HFF-Myc (cell line): Measurements from ENCODE around the gene POFUT2.

ENCODE experiments used
- DNase-seq: peaks from one replicate; pipeline ENCODE4 v3.0.0-alpha.2; 2011; ENCODE audit warnings: low read depth; ENCODE audit errors: extremely low read depth
- H3K4me3 ChIP-seq: replicated peaks from 2 replicates; pipeline ENCODE4 v1.5.1; 2011; ENCODE audit warnings: low read depth, mild to moderate bottlenecking, control low read depth, low read length
- CTCF ChIP-seq: IDR thresholded peaks from 2 replicates; pipeline ENCODE4 v1.5.1; 2012; ENCODE audit warnings: mild to moderate bottlenecking, low read depth, low read length, control low read depth; ENCODE audit errors: missing control alignments

The POFUT2 gene

DNA sequence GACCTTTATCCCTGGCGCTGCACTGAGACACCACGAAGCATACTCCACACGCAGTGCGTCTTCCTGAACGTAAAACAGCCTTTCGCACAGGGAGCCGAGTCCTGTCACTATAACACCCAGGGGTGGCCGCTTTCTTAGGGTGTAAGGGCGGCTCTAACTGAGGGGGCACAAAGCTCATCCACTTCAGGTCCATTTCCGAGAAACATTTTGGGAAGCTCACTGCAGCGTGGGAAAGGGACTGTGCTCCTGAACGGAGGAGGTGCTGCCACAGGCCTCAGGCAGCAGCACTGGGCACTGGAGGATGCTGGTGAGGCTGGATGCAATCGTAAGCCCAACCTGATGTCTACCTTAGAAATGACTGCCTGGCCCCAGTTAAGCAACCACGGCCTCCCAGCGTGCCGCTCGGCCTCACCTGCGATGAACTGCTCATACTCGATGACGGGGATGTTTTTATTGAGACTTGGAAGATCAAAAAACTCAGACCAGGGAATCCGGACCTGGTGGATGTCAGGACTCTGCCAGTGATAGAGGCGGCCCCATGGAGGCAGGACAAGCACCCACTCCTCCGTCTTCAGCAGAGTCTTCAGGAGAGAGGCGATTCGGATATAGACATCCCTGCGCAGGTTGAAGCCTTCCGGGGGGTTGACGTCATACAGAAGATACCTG is 2.3 kb downstream of the POFUT2 start:
- no peak for DNase-seq
- no peak overlapping the region for H3K4me3 ChIP-seq
- no peak for TF ChIP-seq CTCF

DNA sequence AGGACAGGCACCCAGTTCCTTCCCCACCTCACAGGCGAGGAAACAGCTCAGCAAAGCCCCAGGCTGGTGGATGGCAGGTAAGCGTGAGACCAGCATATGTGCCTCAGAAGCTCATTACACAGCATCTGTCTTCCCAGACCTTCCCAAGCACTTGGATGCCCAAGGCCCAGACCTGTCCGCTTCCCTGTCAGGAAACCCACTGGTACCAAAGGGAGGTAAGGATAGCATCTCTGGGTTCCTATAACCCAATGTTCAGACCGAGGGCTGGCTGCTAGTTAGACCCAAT is 3.3 kb downstream of the POFUT2 start:
- no peak for TF ChIP-seq CTCF
- no peak overlapping the region for H3K4me3 ChIP-seq
- no peak for DNase-seq

DNA sequence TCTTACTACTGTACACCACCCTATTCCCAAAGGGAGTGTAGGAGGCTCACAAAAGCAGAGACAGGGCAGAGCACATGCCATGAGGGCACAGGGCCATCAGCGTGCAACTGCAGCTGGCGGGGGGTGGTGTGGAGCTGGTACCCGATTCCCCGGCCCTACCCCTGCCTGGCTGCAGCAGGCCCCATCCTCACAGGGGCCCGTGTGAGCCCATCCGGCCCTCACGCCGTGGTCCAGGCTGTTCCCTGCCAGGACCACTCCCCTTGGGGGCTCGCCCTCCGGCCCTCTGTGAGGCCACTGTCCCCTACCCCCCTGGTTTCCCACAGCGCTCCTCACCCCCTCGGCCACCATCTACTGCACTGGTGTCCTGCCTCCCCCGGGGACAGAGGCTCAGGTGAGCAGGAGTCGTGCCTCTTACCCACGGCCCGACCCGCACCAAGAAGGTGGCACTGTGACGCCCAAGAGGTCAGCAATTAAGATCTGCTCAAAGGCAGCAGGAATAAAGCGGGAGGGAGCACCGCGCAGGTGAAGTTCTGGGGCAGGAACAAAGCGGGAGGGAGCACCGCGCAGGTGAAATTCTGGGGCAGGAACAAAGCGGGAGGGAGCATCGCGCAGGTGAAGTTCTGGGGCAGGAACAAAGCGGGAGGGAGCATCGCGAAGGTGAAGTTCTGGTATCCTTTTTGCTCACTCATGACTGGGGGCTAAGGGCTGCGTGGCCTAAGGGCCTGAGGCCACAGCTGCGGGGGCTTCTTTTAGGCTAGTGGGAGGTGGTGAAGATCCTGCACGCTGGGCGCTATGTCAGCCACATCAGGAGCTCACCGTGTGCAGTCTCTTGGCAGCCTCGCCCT is 3.9 kb downstream of the POFUT2 start:
- no peak for DNase-seq
- H3K4me3 ChIP-seq, result no peak overlapping the region
- no peak for TF ChIP-seq CTCF

- DNase-seq, result no peak
- TF ChIP-seq CTCF, result no peak
- H3K4me3 ChIP-seq, result no peak overlapping the region
Measured at GRCh38 chr21:45283035-45283610, 4.6 kb downstream of the POFUT2 start.

DNA sequence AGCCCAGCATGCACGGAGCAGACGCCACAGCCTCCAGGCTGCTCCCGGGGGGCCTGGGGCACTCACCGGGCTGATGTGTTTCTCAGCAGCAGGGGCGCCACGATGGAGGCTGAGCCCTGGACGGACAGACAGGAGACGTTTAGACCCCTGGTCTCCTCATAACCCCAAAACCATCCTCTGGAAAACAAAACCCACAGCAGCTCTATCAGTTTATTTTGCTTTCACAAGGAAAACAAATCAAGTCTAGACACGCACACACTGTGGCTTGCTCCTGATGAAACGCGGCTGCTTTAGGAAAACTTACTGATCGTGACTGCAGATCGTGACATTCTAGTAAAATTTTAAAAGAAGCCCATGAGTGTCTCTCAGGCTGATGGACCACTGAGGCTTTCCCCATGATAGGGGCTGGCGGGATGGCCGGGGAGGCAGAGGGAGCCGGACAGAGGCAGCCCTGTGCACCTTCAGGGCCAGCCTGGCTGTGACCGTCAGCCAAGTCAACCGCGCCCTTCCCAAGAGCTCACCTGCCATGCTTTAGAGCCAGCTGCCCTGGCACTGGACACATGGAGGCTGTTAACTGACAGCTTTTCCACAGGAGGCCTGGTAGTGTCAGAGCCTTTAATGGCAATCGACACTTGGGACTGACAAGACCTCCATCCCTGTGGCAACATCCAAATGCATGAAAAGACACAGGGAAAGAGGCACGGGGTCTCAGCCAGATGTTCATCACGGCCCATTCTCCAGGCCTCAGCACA is 5.2 kb downstream of the POFUT2 start:
- no peak overlapping the region for H3K4me3 ChIP-seq
- no peak for TF ChIP-seq CTCF
- no peak for DNase-seq

DNA sequence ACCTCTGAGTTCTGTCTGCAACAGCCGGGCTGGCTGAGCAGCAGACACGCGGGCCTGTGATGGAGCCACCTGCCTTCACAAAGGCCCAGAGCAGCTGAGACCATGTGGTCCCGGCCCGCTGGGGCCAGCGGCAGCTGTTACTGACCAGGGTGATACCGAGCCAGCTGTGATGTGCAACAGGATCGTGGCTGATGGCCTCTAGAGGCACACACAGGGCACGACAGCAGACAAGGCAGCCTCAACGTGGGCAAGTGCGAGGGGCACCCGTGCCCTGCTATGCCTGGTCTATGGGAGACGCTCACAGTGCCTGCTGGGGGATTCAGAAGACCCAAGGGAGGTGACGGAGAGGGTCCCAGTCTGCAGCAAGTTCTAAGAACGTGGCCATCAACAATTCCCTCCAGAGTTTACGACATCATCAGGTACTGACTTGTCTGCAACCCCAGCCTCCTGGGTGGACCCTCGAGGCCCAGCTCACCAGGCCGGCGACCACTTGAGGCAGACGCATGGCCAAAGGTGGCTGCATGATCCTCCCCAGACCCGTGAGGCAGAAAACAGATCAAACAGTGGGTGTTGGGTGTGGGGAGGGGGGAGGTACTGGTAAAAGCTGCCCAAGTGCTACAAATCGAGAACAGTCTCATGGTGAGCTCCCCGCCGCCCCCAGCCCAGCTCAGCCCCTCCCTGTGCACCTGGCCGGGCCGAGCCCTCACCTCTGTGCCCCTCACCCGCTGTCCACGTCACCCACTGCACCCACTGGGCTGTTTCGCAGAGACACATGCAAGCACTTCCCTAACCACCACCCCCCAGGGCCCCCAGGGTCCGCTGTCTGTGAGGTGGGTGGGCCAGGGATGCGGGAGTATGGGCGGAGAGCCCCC is 6.0 kb downstream of the POFUT2 start:
- DNase-seq, result no peak
- TF ChIP-seq CTCF, result no peak
- H3K4me3 ChIP-seq, result no peak overlapping the region
